ENCODE data around the gene ASB16. TPM values are rescaled to one million over a fixed set of nuclear protein-coding genes. Genes with fewer than 3 reads are reported as not detected.
A peak's percentile ranks its signal among the peaks of the same experiment; 100 is the strongest.

The ASB16 gene
- total RNA-seq, 1 experiment from 2014 or later, result 0.11 TPM

DNA sequence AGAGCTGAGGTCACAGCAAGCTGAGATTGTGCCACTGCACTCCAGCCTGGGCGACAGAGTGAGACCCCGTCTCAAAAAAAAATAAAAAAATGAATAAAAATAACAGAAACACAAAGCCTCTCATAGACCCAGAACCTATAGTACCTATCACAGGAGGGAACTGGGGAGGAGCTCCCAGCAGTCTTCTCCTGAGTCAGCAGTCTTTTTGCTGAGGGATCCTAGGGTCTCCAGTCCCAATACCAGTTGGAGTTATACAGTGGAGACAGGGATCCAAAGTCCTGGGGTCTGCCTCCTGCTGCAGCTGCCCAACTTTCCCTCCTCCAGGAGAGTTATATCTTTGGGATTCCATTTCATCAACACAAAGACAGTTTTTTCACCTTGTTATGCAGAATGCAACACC, 12.5 kb downstream of the ASB16 start:
- peaks cover 13% of the 10 kb centered on the region for H3K4me1 Mint-ChIP-seq
- ATAC-seq (no peak), DNase-seq (ENCODE audit: low spot score) (no peak)
- no peak overlapping the region for H3K27ac Mint-ChIP-seq
- ChIA-PET CTCF (interaction anchor here (1.0 to 4.3 kb wide), 3 partner anchors 8 to 148 kb away, joined by 3 to 31 read pairs (median 3); partner anchors contain the start of gene ASB16), POLR2A (no interaction called here)
- TF ChIP-seq, protein P1, sequence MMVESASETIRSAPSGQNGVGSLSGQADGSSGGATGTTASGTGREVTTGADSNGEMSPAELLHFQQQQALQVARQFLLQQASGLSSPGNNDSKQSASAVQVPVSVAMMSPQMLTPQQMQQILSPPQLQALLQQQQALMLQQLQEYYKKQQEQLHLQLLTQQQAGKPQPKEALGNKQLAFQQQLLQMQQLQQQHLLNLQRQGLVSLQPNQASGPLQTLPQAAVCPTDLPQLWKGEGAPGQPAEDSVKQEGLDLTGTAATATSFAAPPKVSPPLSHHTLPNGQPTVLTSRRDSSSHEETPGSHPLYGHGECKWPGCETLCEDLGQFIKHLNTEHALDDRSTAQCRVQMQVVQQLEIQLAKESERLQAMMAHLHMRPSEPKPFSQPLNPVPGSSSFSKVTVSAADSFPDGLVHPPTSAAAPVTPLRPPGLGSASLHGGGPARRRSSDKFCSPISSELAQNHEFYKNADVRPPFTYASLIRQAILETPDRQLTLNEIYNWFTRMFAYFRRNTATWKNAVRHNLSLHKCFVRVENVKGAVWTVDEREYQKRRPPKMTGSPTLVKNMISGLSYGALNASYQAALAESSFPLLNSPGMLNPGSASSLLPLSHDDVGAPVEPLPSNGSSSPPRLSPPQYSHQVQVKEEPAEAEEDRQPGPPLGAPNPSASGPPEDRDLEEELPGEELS (CRISPR knock-in tag; IDR thresholded peaks at IDR 0.05), result no peak
- TF ChIP-seq ZNF423 (CRISPR knock-in tag; IDR thresholded peaks at IDR 0.05), result no peak
- TF ChIP-seq ZNF121 (CRISPR knock-in tag; IDR thresholded peaks at IDR 0.05), result no peak
- no peak for TF ChIP-seq ZBTB21 (CRISPR knock-in tag; IDR thresholded peaks at IDR 0.05; ENCODE audit: borderline replicate concordance)
- H3K36me3 Mint-ChIP-seq, result peaks cover 33% of the 10 kb centered on the region
- no peak overlapping the region for H3K4me3 Mint-ChIP-seq
- no peaks in the 10 kb centered on the region for H3K27me3 Mint-ChIP-seq (ENCODE audit: low read depth)
- peaks cover 6% of the 10 kb centered on the region for H3K9me3 Mint-ChIP-seq

GRCh38 chr17:44184212-44184810, 13.8 kb downstream of the ASB16 start:
- Mint-ChIP-seq H3K27ac (no peak overlapping the region), H3K27me3 (ENCODE audit: low read depth) (no peaks in the 10 kb centered on the region), H3K9me3 (peaks cover 6% of the 10 kb centered on the region), H3K4me3 (no peak overlapping the region), H3K36me3 (peaks cover 24% of the 10 kb centered on the region), H3K4me1 (peaks cover 14% of the 10 kb centered on the region)
- ATAC-seq (no peak), DNase-seq (ENCODE audit: low spot score) (no peak)
- CTCF ChIA-PET, result interaction anchor here (0.7 to 4.3 kb wide), 4 partner anchors 13 to 33 kb away, joined by 3 to 31 read pairs (median 9); partner anchors contain the start of gene ASB16
- POLR2A ChIA-PET, result interaction anchor here (1.2 kb wide), 1 partner anchor 26 kb away, joined by 3 read pairs; no protein-coding TSS in a partner anchor
- TF ChIP-seq JUN (CRISPR knock-in tag; IDR thresholded peaks at IDR 0.05), result no peak

GRCh38 chr17:44186307-44187130, 16.0 kb downstream of the ASB16 start, which contains the start of gene TMUB2:
TSS of gene TMUB2 (plus strand) at chr17:44186972. CDS start at chr17:44187709, 737 bp downstream.
- peak; percentile 93 for ATAC-seq
- Mint-ChIP-seq H3K4me3 (peak within 1 kb of the TSS; percentile 100), H3K4me1 (peaks cover 18% of the 10 kb centered on the region), H3K9me3 (peaks cover 6% of the 10 kb centered on the region), H3K27ac (peak within 1 kb of the TSS; percentile 99), H3K27me3 (ENCODE audit: low read depth) (no peaks in the 10 kb centered on the region), H3K36me3 (peaks cover 26% of the 10 kb centered on the region)
- ChIA-PET POLR2A (interaction anchor here (0.5 to 2.0 kb wide), 10 partner anchors 14 to 131 kb away, joined by 3 to 11 read pairs (median 4); partner anchors contain the start of genes ASB16, HDAC5 and UBTF), CTCF (interaction anchor here (0.6 to 4.3 kb wide), 23 partner anchors 12 to 1165 kb away, joined by 3 to 31 read pairs (median 5); partner anchors contain the start of genes ASB16, FAM171A2, GRN and HDAC5)
- TF ChIP-seq SP1 (CRISPR knock-in tag; conservative IDR thresholded peaks at IDR 0.05), result peak; percentile 96
- TF ChIP-seq AFF4 (CRISPR knock-in tag; IDR thresholded peaks at IDR 0.05; ENCODE audit: borderline replicate concordance), result no peak
- peak; percentile 36; the same call in 1 of the 2 replicates for TF ChIP-seq MAX (CRISPR knock-in tag; IDR thresholded peaks at IDR 0.05)
- peak; percentile 14; the same call in 1 of the 2 replicates for TF ChIP-seq FOXK1 (CRISPR knock-in tag; IDR thresholded peaks at IDR 0.05)
- peak; percentile 95 for TF ChIP-seq CREM (CRISPR knock-in tag; IDR thresholded peaks at IDR 0.05)
- peak; percentile 99 for TF ChIP-seq ZBTB21 (CRISPR knock-in tag; IDR thresholded peaks at IDR 0.05; ENCODE audit: borderline replicate concordance)
- TF ChIP-seq ZNF263 (CRISPR knock-in tag; IDR thresholded peaks at IDR 0.05; ENCODE audit: low read depth), result no peak
- peak; percentile 80 for TF ChIP-seq E2F5 (CRISPR knock-in tag; IDR thresholded peaks at IDR 0.05)
- peak; percentile 71 for TF ChIP-seq GABPB1 (CRISPR knock-in tag; IDR thresholded peaks at IDR 0.05)
- 0 out of 2 replicates have a peak, but pooled peaks have one; percentile 31 for TF ChIP-seq ARID4B (CRISPR knock-in tag; IDR thresholded peaks at IDR 0.05; ENCODE audit: borderline replicate concordance)
- peak; percentile 84 for TF ChIP-seq ZNF121 (CRISPR knock-in tag; IDR thresholded peaks at IDR 0.05)
- no peak for TF ChIP-seq CBFB (CRISPR knock-in tag; IDR thresholded peaks at IDR 0.05; ENCODE audit: low read depth)
- DNase-seq (ENCODE audit: low spot score), result peak; percentile 100
